ENCODE measurements around the gene RNF213.

The RNF213 gene

GRCh38 chr17:80219763-80220053 lies 40.9 kb upstream of the RNF213 start:
- ChIA-PET CTCF (no interaction called here), POLR2A (interaction anchor here (2.3 kb wide), 1 partner anchor 74 kb away, joined by 8 read pairs; no protein-coding TSS in a partner anchor)

DNA sequence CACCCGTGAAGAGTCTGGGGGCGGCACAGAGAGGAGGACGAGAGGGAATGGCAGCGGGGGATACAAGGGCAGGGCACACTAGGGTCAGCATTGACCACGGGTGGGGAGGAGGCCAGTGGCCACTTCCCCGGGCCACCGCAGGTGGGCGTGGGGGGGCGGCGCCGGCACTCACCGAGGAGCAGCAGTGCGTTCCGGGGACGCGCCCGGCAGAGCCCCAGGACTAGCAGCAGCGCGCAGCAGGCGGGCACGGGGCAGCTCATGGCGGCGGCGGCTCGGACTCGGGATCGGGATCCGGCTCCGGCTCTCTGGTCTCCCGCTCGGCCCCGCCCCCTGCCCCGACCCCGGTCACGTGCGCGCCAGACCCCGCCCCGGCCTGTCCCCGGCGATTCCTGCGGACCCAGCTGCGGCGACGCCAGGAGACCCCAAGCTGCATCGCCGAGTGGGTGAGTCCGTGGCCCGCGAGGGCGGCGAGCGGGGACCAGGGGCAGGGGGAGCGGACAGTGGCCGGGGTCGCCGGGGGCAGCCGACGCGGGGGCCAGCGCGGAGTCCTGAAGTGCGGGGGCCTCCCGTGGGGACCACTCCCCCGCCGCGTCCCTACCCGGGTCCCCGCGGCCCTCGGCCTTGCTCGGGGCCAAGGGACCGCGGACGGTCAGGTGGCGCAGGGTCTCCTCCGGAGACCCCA lies 40.5 kb upstream of the RNF213 start, which contains the start of the genes SGSH and SLC26A11:
Gene SGSH (minus strand): TSS at position 280 of the 682 bp plus-strand sequence. CDS start 20 bp downstream, at position 260.
Gene SLC26A11 (plus strand): TSS at position 374 of the 682 bp plus-strand sequence. CDS start 1,134 bp downstream, outside the sequence.
- H3K4me3 ChIP-seq (ENCODE audit: low read depth, low read length) = peak within 1 kb of the TSS; percentile 78
- TF ChIP-seq CTCF (IDR thresholded peaks at IDR 0.05; ENCODE audit: insufficient read depth, low read length, missing control alignments) = no peak
- POLR2A ChIA-PET = interaction anchor here (2.3 kb wide), 1 partner anchor 75 kb away, joined by 8 read pairs; no protein-coding TSS in a partner anchor
- CTCF ChIA-PET = no interaction called here
- no peak for DNase-seq (ENCODE audit: low read depth, low spot score)

More at GRCh38 chr17:80219763-80220053, 40.9 kb upstream of the RNF213 start:
- no peak for DNase-seq (ENCODE audit: low read depth, low spot score)
- peak overlapping the region; percentile 78 for H3K4me3 ChIP-seq (ENCODE audit: low read depth, low read length)
- no peak for TF ChIP-seq CTCF (IDR thresholded peaks at IDR 0.05; ENCODE audit: insufficient read depth, low read length, missing control alignments)

DNA sequence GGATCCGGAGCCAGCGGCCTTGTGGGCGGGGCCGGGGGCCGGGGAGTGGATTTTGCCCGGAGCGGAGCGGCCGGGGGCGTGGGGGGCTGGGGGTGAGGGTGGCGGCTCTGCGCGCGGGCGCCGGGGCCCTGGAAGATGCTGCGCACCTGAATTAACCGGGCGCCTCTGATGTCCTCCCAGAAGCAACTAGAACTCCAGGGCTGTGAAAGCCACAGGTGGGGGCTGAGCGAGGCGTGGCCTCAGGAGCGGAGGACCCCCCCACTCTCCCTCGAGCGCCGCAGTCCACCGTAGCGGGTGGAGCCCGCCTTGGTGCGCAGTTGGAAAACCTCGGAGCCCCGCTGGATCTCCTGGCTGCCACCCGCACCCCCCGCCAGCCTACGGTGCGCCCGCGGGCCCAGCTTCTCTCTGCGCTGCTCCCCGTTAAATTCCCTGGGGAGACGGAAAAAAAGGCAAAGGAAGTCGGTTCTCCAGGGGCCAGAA lies 39.9 kb upstream of the RNF213 start:
- CTCF ChIA-PET = no interaction called here
- no peak for DNase-seq (ENCODE audit: low read depth, low spot score)
- no peak for TF ChIP-seq CTCF (IDR thresholded peaks at IDR 0.05; ENCODE audit: insufficient read depth, low read length, missing control alignments)
- POLR2A ChIA-PET = no interaction called here
- H3K4me3 ChIP-seq (ENCODE audit: low read depth, low read length) = peak overlapping the region; percentile 78

- POLR2A ChIA-PET = no interaction called here
- DNase-seq (ENCODE audit: low read depth, low spot score) = no peak
- CTCF ChIA-PET = interaction anchor here (0.9 kb wide), 1 partner anchor 25 kb away, joined by 3 read pairs; no protein-coding TSS in a partner anchor
- TF ChIP-seq CTCF (IDR thresholded peaks at IDR 0.05; ENCODE audit: insufficient read depth, low read length, missing control alignments) = no peak
- H3K4me3 ChIP-seq (ENCODE audit: low read depth, low read length) = peak overlapping the region; percentile 78
Measured at GRCh38 chr17:80221351-80222105, 39.1 kb upstream of the RNF213 start.

- H3K4me3 ChIP-seq (ENCODE audit: low read depth, low read length) = no peak overlapping the region
- POLR2A ChIA-PET = interaction anchor here (0.6 kb wide), 1 partner anchor 228 kb away, joined by 4 read pairs; no protein-coding TSS in a partner anchor
- no peak for TF ChIP-seq CTCF (IDR thresholded peaks at IDR 0.05; ENCODE audit: insufficient read depth, low read length, missing control alignments)
- no peak for DNase-seq (ENCODE audit: low read depth, low spot score)
- CTCF ChIA-PET = interaction anchor here (0.9 kb wide), 1 partner anchor 26 kb away, joined by 3 read pairs; no protein-coding TSS in a partner anchor
Measured at GRCh38 chr17:80222376-80223141, 38.1 kb upstream of the RNF213 start.

All from AG04449 (cell line).